ENCODE results near the gene LAMP2. TPM values are rescaled to one million over a fixed set of nuclear protein-coding genes. Genes with fewer than 3 reads are reported as not detected.

Gene LAMP2
- total RNA-seq, 2 experiments from 2014 or later: 30.4 to 34.5 TPM

DNA sequence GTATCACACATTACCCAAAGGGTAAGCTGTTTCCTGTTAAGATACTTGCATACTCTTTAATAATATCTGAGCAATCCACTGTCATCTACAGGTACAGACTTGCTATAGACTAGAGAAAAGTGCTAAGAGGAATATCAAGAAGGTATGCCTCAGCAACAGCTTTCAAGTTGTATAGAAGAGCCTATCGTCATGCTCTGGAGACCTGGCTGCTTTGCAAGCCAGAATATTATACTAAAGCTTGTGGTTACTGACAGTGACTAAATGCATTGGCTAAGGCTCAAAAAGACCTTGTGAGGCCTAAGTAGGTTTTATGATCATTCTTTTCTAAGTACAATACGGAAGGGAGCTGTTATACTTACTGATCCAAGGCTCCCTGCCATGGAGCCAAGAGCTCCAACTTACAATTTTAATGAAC, 11.3 kb downstream of the LAMP2 start:
- H3K27ac Mint-ChIP-seq: no peak overlapping the region
- intact Hi-C loops (cut with DNase I, micrococcal nuclease): no loop called here
- ATAC-seq (peak; percentile 90), DNase-seq (peak; percentile 7)
- peaks cover 7% of the 10 kb centered on the region for H3K36me3 Mint-ChIP-seq (ENCODE audit: low read depth)
- peaks cover 45% of the 10 kb centered on the region for H3K4me1 Mint-ChIP-seq
- CTCF ChIA-PET: interaction anchor here (1.3 to 1.8 kb wide), 3 partner anchors 11 to 28 kb away, joined by 3 to 4 read pairs (median 3); no protein-coding TSS in a partner anchor
- H3K9me3 Mint-ChIP-seq (ENCODE audit: low read depth): no peaks in the 10 kb centered on the region
- H3K27me3 Mint-ChIP-seq: no peaks in the 10 kb centered on the region
- POLR2A ChIA-PET: no interaction called here
- no peak overlapping the region for H3K4me3 Mint-ChIP-seq

DNA sequence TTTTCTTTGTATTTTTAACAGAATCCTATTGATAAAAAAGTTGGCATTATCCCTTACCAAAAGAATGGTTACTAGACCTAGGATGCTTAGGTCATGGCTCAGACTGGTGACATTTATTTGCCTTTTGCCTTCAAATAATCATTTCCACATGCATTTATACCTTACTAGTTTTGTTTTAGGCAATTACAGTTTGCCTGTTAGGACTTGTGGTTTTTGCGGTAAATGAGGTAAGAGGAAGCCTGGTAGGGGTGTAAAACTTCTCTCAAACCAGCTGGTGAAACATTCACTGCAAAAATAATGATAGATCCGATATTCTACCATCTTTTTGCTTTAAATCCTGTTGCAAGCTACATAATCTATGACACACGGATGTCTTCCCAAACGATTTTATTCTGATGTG, 12.1 kb downstream of the LAMP2 start:
- intact Hi-C loops (cut with DNase I, micrococcal nuclease): no loop called here
- ATAC-seq: peak; percentile 20
- H3K27ac Mint-ChIP-seq: peak overlapping the region; percentile 47
- DNase-seq: no peak
- H3K4me3 Mint-ChIP-seq: peak overlapping the region; percentile 32
- ChIA-PET POLR2A (no interaction called here), CTCF (interaction anchor here (1.8 kb wide), 1 partner anchor 29 kb away, joined by 4 read pairs; no protein-coding TSS in a partner anchor)
- peaks cover 47% of the 10 kb centered on the region for H3K4me1 Mint-ChIP-seq
- no peaks in the 10 kb centered on the region for H3K9me3 Mint-ChIP-seq (ENCODE audit: low read depth)
- peaks cover 7% of the 10 kb centered on the region for H3K36me3 Mint-ChIP-seq (ENCODE audit: low read depth)
- no peaks in the 10 kb centered on the region for H3K27me3 Mint-ChIP-seq

DNA sequence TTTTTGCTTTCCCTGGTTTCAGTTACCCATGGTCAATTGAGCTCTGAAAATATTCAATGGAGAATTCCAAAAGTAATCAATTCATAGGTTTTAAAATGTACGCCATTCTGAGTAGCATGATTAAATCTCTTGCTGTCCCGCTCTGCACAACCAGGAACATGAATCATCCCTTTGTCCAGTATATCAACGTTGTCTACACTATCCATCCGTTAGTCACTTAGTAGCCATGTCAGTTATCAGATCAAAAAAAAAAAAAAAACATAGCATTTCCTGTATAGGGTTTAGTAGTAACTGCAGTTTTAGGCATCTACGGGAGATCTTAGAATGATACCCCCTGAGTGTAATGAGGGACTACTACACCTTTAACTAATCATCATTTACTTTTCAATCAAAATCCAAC, 15.1 kb downstream of the LAMP2 start:
- H3K4me1 Mint-ChIP-seq: peaks cover 32% of the 10 kb centered on the region

DNA sequence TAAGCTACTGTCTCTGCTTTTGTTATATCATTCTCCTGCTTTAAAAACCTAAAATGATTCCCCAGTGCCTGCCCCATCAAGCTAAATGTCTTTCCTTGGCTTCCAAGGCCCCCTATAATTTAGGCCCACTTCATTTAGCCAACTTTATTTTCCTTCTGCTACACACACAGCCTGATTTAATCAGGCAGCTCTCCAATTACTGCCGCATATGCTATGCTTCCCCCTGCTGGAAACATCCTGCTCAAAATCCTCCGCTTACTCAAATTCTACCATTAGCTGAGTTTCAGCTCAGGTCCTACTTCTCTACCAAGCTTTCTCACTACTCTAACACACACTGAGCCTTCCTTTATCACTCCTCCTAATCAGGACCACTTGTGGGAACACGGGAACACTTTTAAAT, 17.0 kb downstream of the LAMP2 start:
- peaks cover 9% of the 10 kb centered on the region for H3K36me3 Mint-ChIP-seq (ENCODE audit: low read depth)
- no peaks in the 10 kb centered on the region for H3K27me3 Mint-ChIP-seq
- ATAC-seq (no peak), DNase-seq (peak; percentile 8)
- CTCF ChIA-PET: interaction anchor here (0.6 to 1.6 kb wide), 7 partner anchors 9 to 143 kb away, joined by 3 to 8 read pairs (median 3); no protein-coding TSS in a partner anchor
- peaks cover 15% of the 10 kb centered on the region for H3K4me1 Mint-ChIP-seq
- H3K4me3 Mint-ChIP-seq: no peak overlapping the region
- peak overlapping the region; percentile 15 for H3K27ac Mint-ChIP-seq
- H3K9me3 Mint-ChIP-seq (ENCODE audit: low read depth): no peaks in the 10 kb centered on the region
- POLR2A ChIA-PET: no interaction called here
- intact Hi-C loops (cut with DNase I, micrococcal nuclease): loop anchor here in 1 of 2 experiments (5.0 kb wide), 1 partner anchor 70 kb away; no protein-coding TSS in a partner anchor

More for the DNA sequence above, 15.1 kb downstream of the LAMP2 start:
- Mint-ChIP-seq H3K27ac (no peak overlapping the region), H3K36me3 (ENCODE audit: low read depth) (peaks cover 9% of the 10 kb centered on the region), H3K27me3 (no peaks in the 10 kb centered on the region), H3K9me3 (ENCODE audit: low read depth) (no peaks in the 10 kb centered on the region), H3K4me3 (no peak overlapping the region)
- CTCF ChIA-PET: interaction anchor here (0.9 to 1.0 kb wide), 2 partner anchors 15 to 18 kb away, joined by 3 to 4 read pairs; no protein-coding TSS in a partner anchor
- DNase-seq: no peak
- no peak for ATAC-seq
- POLR2A ChIA-PET: no interaction called here
- intact Hi-C loops (cut with DNase I, micrococcal nuclease): loop anchor here in 1 of 2 experiments (5.0 kb wide), 1 partner anchor 72 kb away; no protein-coding TSS in a partner anchor

DNA sequence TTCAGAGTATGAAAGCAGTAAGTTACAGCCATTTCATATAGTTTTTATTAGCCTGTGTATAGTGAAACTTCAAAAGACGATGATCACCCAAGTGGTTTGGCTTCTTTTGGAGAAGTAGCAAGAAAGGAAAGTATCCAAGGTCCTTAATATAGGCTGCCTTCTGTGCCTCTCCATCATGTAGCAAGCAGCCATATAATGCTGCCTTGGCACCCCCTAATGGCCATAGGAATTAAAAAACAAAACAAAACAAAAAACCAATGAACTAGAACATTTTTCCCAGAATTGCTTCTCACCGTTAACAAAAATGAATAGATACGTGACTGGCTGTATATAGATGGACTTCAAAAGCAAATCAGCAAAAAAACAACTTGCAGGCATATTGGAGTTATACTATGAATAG, 18.9 kb downstream of the LAMP2 start:
- Mint-ChIP-seq H3K27me3 (no peaks in the 10 kb centered on the region), H3K36me3 (ENCODE audit: low read depth) (peaks cover 11% of the 10 kb centered on the region), H3K9me3 (ENCODE audit: low read depth) (no peaks in the 10 kb centered on the region), H3K4me3 (no peak overlapping the region), H3K4me1 (peaks cover 7% of the 10 kb centered on the region), H3K27ac (no peak overlapping the region)
- ATAC-seq (no peak), DNase-seq (no peak)
- intact Hi-C loops (cut with DNase I, micrococcal nuclease): loop anchor here in 1 of 2 experiments (5.0 kb wide), 1 partner anchor 68 kb away; no protein-coding TSS in a partner anchor
- ChIA-PET POLR2A (no interaction called here), CTCF (no interaction called here)

DNA sequence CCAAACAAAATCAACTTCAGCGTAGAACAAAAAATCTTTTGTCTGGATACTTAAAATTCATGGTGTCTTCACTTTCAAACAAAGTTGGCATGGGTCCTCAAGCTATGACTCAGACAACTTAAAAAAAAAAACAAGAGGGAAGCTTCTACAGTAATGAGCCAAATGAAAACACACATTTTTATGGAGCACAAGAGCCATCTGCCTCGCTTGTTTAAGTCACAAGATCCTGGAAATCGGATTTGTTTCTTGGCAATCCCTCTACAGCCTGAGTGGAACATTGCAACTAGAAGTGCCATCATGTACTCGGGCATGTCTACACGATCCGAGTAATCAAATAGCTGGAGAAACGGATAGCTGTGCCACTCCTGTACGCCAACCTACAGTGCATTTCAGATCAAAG, 22.6 kb downstream of the LAMP2 start:
- H3K4me1 Mint-ChIP-seq: no peaks in the 10 kb centered on the region
- ATAC-seq (no peak), DNase-seq (no peak)
- H3K27ac Mint-ChIP-seq: no peak overlapping the region
- H3K9me3 Mint-ChIP-seq (ENCODE audit: low read depth): no peaks in the 10 kb centered on the region
- no peak overlapping the region for H3K4me3 Mint-ChIP-seq
- intact Hi-C loops (cut with DNase I, micrococcal nuclease): no loop called here
- POLR2A ChIA-PET: no interaction called here
- peaks cover 17% of the 10 kb centered on the region for H3K36me3 Mint-ChIP-seq (ENCODE audit: low read depth)
- H3K27me3 Mint-ChIP-seq: no peaks in the 10 kb centered on the region
- CTCF ChIA-PET: interaction anchor here (0.8 to 1.4 kb wide), 2 partner anchors 12 to 19 kb away, joined by 3 to 5 read pairs; no protein-coding TSS in a partner anchor

DNA sequence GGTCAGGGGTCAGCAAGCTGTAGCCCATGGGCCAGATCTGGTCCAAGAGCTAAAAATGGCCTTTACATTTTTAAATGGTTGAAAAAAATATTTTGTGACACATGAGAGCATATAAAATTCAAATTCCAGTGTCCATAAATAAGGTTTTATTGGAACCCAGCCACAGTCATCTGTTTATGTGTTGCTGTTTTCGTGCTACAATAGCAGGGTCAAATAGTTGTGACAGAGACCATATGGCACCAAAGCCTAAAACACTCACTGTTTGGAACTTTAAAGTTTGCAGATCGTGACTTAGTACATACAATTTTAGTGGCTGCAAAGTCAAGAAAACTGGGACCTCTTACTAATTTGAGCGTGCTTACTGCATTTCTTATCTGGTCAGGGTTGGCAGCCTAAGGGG, 29.2 kb downstream of the LAMP2 start:
- Mint-ChIP-seq H3K27ac (no peak overlapping the region), H3K4me1 (no peaks in the 10 kb centered on the region), H3K9me3 (ENCODE audit: low read depth) (no peaks in the 10 kb centered on the region), H3K27me3 (no peaks in the 10 kb centered on the region), H3K4me3 (no peak overlapping the region), H3K36me3 (ENCODE audit: low read depth) (peaks cover 13% of the 10 kb centered on the region)
- intact Hi-C loops (cut with DNase I, micrococcal nuclease): no loop called here
- DNase-seq: no peak
- POLR2A ChIA-PET: no interaction called here
- no peak for ATAC-seq
- CTCF ChIA-PET: no interaction called here

DNA sequence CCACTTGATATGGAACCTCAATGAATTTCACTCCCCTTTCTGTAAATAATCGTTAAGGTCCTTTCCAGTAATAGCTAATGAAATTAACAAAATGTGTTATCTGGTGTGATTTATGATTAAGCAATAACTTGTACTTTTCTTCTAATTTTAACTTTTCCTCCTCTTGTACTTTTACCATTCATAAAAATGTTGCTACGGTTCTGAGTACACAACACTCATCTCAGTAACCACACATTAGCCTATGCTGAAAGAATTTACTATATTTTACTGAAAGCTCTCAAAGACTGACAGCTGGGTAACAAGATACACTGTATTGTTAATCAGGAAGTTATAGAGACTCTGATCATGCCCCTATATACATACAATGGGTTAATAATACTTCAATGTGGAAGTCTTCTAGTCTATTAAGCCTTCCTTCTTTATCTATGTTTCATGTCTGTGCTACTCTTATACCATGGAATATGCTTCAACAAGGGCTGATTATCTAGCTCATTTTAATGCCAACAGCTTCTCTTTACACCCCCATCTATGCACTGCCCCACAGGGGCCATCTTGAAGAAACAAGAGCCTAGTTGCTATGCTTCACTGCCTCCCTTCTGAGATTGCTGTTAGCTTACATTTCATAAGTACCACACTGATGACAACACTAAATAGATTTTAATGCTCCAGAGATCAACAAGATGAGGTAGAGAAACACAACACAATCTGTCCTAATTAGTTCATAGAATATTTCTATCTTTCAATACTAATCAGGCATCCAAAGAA, 39.1 kb downstream of the LAMP2 start:
- ATAC-seq (no peak), DNase-seq (no peak)
- ChIA-PET POLR2A (no interaction called here), CTCF (interaction anchor here (0.6 kb wide), 1 partner anchor 36 kb away, joined by 5 read pairs; no protein-coding TSS in a partner anchor)
- intact Hi-C loops (cut with DNase I, micrococcal nuclease): no loop called here
- Mint-ChIP-seq H3K4me3 (no peak overlapping the region), H3K27me3 (no peaks in the 10 kb centered on the region), H3K9me3 (ENCODE audit: low read depth) (no peaks in the 10 kb centered on the region), H3K36me3 (ENCODE audit: low read depth) (peaks cover 1% of the 10 kb centered on the region), H3K4me1 (peaks cover 12% of the 10 kb centered on the region), H3K27ac (no peak overlapping the region)

DNA sequence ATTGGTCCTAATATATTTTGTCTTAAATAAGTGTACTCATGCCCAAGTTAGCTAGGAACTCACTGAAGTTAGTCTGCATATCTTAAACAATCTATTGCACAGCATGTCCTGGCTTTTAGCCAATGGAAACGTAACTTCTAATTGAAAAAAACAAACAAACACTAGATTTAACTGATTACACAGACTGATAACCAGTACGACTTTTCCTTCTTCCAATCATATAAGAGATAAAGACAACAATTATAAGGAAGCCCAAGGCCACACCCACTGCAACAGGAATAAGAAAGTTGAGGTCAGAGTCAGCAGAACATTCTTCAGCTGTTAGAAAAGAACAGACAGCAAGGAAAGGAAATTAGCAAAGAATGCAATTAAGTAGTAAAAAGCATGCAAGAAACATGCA, 40.8 kb downstream of the LAMP2 start:
- H3K27ac Mint-ChIP-seq: no peak overlapping the region
- H3K9me3 Mint-ChIP-seq (ENCODE audit: low read depth): no peaks in the 10 kb centered on the region
- peaks cover 12% of the 10 kb centered on the region for H3K4me1 Mint-ChIP-seq
- intact Hi-C loops (cut with DNase I, micrococcal nuclease): no loop called here
- H3K4me3 Mint-ChIP-seq: no peak overlapping the region
- ChIA-PET POLR2A (no interaction called here), CTCF (no interaction called here)
- DNase-seq (no peak), ATAC-seq (no peak)
- H3K27me3 Mint-ChIP-seq: no peaks in the 10 kb centered on the region
- peaks cover 1% of the 10 kb centered on the region for H3K36me3 Mint-ChIP-seq (ENCODE audit: low read depth)

DNA sequence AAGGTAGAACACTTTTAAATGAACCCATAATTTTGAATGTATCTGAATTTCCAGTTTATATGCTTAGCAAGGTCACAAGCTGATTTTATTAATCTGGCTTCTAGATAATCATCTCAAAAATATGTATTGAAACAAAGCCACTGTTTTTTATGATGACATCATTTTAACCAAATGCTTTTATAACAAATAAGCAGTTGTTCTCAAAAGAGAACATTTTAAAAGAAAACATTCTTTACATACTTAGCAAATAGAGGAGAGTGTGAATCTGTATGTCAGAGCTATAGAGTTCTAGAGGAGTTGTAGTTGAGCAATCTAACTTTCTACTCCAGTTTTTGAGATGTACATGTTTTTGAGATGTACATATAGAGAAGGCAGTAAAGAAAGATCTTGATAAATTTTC, 42.5 kb downstream of the LAMP2 start:
- no peaks in the 10 kb centered on the region for H3K9me3 Mint-ChIP-seq (ENCODE audit: low read depth)
- no peaks in the 10 kb centered on the region for H3K27me3 Mint-ChIP-seq
- POLR2A ChIA-PET: no interaction called here
- no peak overlapping the region for H3K27ac Mint-ChIP-seq
- no peak for DNase-seq
- H3K4me3 Mint-ChIP-seq: no peak overlapping the region
- H3K4me1 Mint-ChIP-seq: peaks cover 12% of the 10 kb centered on the region
- CTCF ChIA-PET: interaction anchor here (0.6 to 1.5 kb wide), 3 partner anchors 20 to 749 kb away, joined by 3 to 5 read pairs (median 4); no protein-coding TSS in a partner anchor
- ATAC-seq: no peak
- no peaks in the 10 kb centered on the region for H3K36me3 Mint-ChIP-seq (ENCODE audit: low read depth)
- intact Hi-C loops (cut with DNase I, micrococcal nuclease): no loop called here

DNA sequence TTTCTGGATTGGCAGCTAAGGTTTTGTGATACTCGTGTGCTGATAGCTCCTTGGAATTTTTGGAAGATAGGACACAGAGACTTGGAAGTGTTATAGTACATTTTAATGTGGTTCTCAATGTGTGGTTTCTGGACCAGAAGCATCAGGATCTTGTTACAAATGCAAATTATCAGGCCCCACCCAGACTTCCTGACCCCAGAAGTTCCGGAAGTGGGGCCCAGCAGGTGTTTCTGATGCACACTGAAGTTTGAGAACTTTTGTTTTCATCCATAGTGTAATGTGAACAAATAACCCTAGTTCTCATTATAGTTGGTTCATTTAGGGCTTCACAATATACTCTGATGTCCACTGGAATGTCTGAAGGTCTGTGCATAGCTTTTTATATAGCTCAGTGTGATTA, 49.6 kb downstream of the LAMP2 start:
- Mint-ChIP-seq H3K27ac (peak overlapping the region; percentile 42), H3K9me3 (ENCODE audit: low read depth) (no peaks in the 10 kb centered on the region), H3K36me3 (ENCODE audit: low read depth) (no peaks in the 10 kb centered on the region), H3K27me3 (no peaks in the 10 kb centered on the region), H3K4me1 (peaks cover 17% of the 10 kb centered on the region), H3K4me3 (no peak overlapping the region)
- ATAC-seq (no peak), DNase-seq (peak; percentile 11)
- ChIA-PET CTCF (no interaction called here), POLR2A (no interaction called here)
- intact Hi-C loops (cut with DNase I, micrococcal nuclease): no loop called here

DNA sequence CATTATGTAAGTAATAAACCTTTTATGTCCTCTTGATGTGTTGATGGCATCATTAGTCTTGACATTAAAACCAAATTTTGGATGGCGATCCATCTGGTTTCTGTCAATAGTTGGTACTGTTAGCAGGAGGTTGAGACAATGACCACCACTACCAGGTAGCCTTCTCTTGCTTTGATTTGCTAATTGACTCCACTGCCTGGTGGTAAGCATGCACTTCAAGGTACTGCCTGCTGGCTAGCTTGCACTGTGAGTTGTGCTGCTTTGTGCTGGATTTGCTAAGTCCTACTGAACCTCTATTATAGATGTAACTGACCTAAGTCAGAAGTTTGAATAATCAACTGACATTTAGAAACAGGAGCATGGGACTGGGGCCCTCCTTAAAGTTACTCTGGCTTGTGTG, 60.9 kb downstream of the LAMP2 start:
- Mint-ChIP-seq H3K9me3 (ENCODE audit: low read depth) (peaks cover 4% of the 10 kb centered on the region), H3K27me3 (no peaks in the 10 kb centered on the region), H3K27ac (no peak overlapping the region), H3K36me3 (ENCODE audit: low read depth) (peaks cover 2% of the 10 kb centered on the region), H3K4me1 (no peaks in the 10 kb centered on the region), H3K4me3 (no peak overlapping the region)
- ATAC-seq (no peak), DNase-seq (no peak)
- ChIA-PET POLR2A (no interaction called here), CTCF (no interaction called here)
- intact Hi-C loops (cut with DNase I, micrococcal nuclease): no loop called here
